ENCODE data around the gene ABCD3. TPM values are rescaled to one million over a fixed set of nuclear protein-coding genes. Genes with fewer than 3 reads are reported as not detected.
A peak's percentile ranks its signal among the peaks of the same experiment; 100 is the strongest.

ABCD3 gene
- total and polyA plus RNA-seq, 2 donors from 2014 or later = 43.2 to 65.1 TPM

GRCh38 chr1:94535879-94536278 lies 117.7 kb downstream of the ABCD3 start:
- no peaks in the 10 kb centered on the region for H3K9me3 ChIP-seq (ENCODE audit: control insufficient read depth in 2 of 3, insufficient read depth in 1 of 3, low read length in 3 of 3)
- H3K9ac ChIP-seq (ENCODE audit: low read length in 3 of 3) = no peak overlapping the region
- no peaks in the 10 kb centered on the region for H3K4me1 ChIP-seq (ENCODE audit: control insufficient read depth in 2 of 3, insufficient read depth in 2 of 3, low read depth in 1 of 3, low read length in 3 of 3)
- H3K27ac ChIP-seq (ENCODE audit: low read depth in 2 of 2, low read length in 2 of 2) = no peak overlapping the region
- intact Hi-C loops (cut with DNase I) = no loop called here
- TF ChIP-seq CTCF (IDR thresholded peaks at IDR 0.05; ENCODE audit: borderline replicate concordance, extremely low read depth, insufficient read depth) = no peak
- no peak overlapping the region for H3K4me3 ChIP-seq (ENCODE audit: low read length in 3 of 3)
- H3K36me3 ChIP-seq (ENCODE audit: control insufficient read depth in 2 of 3, insufficient read depth in 3 of 3, low read length in 3 of 3) = peaks cover 0 to under 1% (median 0%) of the 10 kb centered on the region in 3 donors
- FAIRE-seq = no peak
- no peak for DNase-seq
- no peaks in the 10 kb centered on the region for H3K27me3 ChIP-seq (ENCODE audit: control insufficient read depth, insufficient read depth, low read length)

GRCh38 chr1:94537254-94537653 lies 119.1 kb downstream of the ABCD3 start:
- intact Hi-C loops (cut with DNase I) = no loop called here
- FAIRE-seq = no peak
- no peak for TF ChIP-seq CTCF (IDR thresholded peaks at IDR 0.05; ENCODE audit: borderline replicate concordance, extremely low read depth, insufficient read depth)
- Histone ChIP-seq H3K9me3 (ENCODE audit: control insufficient read depth in 2 of 3, insufficient read depth in 1 of 3, low read length in 3 of 3) (no peaks in the 10 kb centered on the region), H3K27ac (ENCODE audit: low read depth in 2 of 2, low read length in 2 of 2) (peak overlapping the region in 1 of 2 donors; percentile 13), H3K27me3 (ENCODE audit: control insufficient read depth, insufficient read depth, low read length) (no peaks in the 10 kb centered on the region), H3K9ac (ENCODE audit: low read length in 3 of 3) (no peak overlapping the region), H3K36me3 (ENCODE audit: control insufficient read depth in 2 of 3, insufficient read depth in 3 of 3, low read length in 3 of 3) (no peaks in the 10 kb centered on the region), H3K4me1 (ENCODE audit: control insufficient read depth in 2 of 3, insufficient read depth in 2 of 3, low read depth in 1 of 3, low read length in 3 of 3) (no peaks in the 10 kb centered on the region), H3K4me3 (ENCODE audit: low read length in 3 of 3) (no peak overlapping the region)
- DNase-seq = no peak

GRCh38 chr1:94538243-94538827 lies 120.1 kb downstream of the ABCD3 start:
- no peak for FAIRE-seq

More at GRCh38 chr1:94538243-94538827, 120.1 kb downstream of the ABCD3 start:
- no peak overlapping the region for H3K27ac ChIP-seq (ENCODE audit: low read depth in 2 of 2, low read length in 2 of 2)
- no peak for TF ChIP-seq CTCF (IDR thresholded peaks at IDR 0.05; ENCODE audit: borderline replicate concordance, extremely low read depth, insufficient read depth)
- H3K9ac ChIP-seq (ENCODE audit: low read length in 3 of 3) = no peak overlapping the region
- no peaks in the 10 kb centered on the region for H3K36me3 ChIP-seq (ENCODE audit: control insufficient read depth in 2 of 3, insufficient read depth in 3 of 3, low read length in 3 of 3)
- intact Hi-C loops (cut with DNase I) = no loop called here
- DNase-seq = peak in 1 of 5 donors; percentile 14
- no peaks in the 10 kb centered on the region for H3K9me3 ChIP-seq (ENCODE audit: control insufficient read depth in 2 of 3, insufficient read depth in 1 of 3, low read length in 3 of 3)
- H3K27me3 ChIP-seq (ENCODE audit: control insufficient read depth, insufficient read depth, low read length) = no peaks in the 10 kb centered on the region
- H3K4me1 ChIP-seq (ENCODE audit: control insufficient read depth in 2 of 3, insufficient read depth in 2 of 3, low read depth in 1 of 3, low read length in 3 of 3) = no peaks in the 10 kb centered on the region
- H3K4me3 ChIP-seq (ENCODE audit: low read length in 3 of 3) = peak overlapping the region in 2 of 3 donors; percentile 1 to 18
